Smooth muscle cell (in vitro differentiated cells): ENCODE results near the gene ITPR1. TPM values are rescaled to one million over a fixed set of nuclear protein-coding genes. Genes with fewer than 3 reads are reported as not detected.
"Not testable (repeated sequence)": the region's sequence is repeated elsewhere in the genome, so short reads cannot be mapped to it uniquely, and the experiment has no call there.

Source experiments
- DNase-seq: peaks from one replicate; lab custom pipeline; 2025; ENCODE audit not compliant: unreplicated experiment; lab: John Stamatoyannopoulos, UW
- H2AFZ ChIP-seq: fragments of 200-600 bp; sonication (generic); 2 replicates; pipeline ENCODE4 v1.6.0; 2016; ENCODE audit warnings: antibody characterized with exemption, low read depth, mild to moderate bottlenecking
- H3F3A ChIP-seq: fragments of 200-600 bp; sonication (generic); 2 replicates; pipeline ENCODE4 v1.6.0; 2017; ENCODE audit warnings: antibody characterized with exemption, low read depth
- H3K27ac ChIP-seq: fragments of 200-600 bp; sonication (generic); 2 replicates; pipeline ENCODE4 v1.5.1; 2016; ENCODE audit warnings: low read depth, mild to moderate bottlenecking
- H3K27me3 ChIP-seq: fragments of 200-600 bp; sonication (generic); 2 replicates; pipeline ENCODE4 v1.6.1; 2016; ENCODE audit warnings: low read depth, mild to moderate bottlenecking
- H3K36me3 ChIP-seq: fragments of 200-600 bp; sonication (generic); 2 replicates; pipeline ENCODE4 v1.5.1; 2016; ENCODE audit warnings: low read depth
- H3K4me1 ChIP-seq: fragments of 200-600 bp; sonication (generic); 2 replicates; pipeline ENCODE4 v1.5.1; 2016; ENCODE audit warnings: low read depth
- H3K4me2 ChIP-seq: fragments of 200-600 bp; sonication (generic); 2 replicates; pipeline ENCODE4 v1.6.0; 2016; ENCODE audit warnings: mild to moderate bottlenecking
- H3K4me3 ChIP-seq: fragments of 200-600 bp; sonication (generic); 2 replicates; pipeline ENCODE4 v1.5.1; 2016; ENCODE audit warnings: mild to moderate bottlenecking
- H3K79me2 ChIP-seq: fragments of 200-600 bp; sonication (generic); 2 replicates; pipeline ENCODE4 v1.6.0; 2016; ENCODE audit warnings: low read depth, mild to moderate bottlenecking
- H3K9ac ChIP-seq: fragments of 200-600 bp; sonication (generic); 2 replicates; pipeline ENCODE4 v1.6.0; 2016; ENCODE audit warnings: low read depth
- H3K9me3 ChIP-seq: fragments of 200-600 bp; sonication (generic); replicated peaks from 2 replicates; pipeline ENCODE4 v1.5.1; 2016; ENCODE audit warnings: low read depth
- H4K20me1 ChIP-seq: fragments of 200-600 bp; sonication (generic); 2 replicates; pipeline ENCODE4 v1.6.0; 2016; ENCODE audit warnings: low read depth
- CTCF ChIP-seq: fragments of 200-600 bp; sonication (generic); IDR thresholded peaks from 2 replicates; pipeline ENCODE4 v1.5.1; 2017; ENCODE audit warnings: borderline replicate concordance, mild to moderate bottlenecking, antibody characterized with exemption; ENCODE audit not compliant: insufficient read depth, poor library complexity, severe bottlenecking
- WGBS: methylation state at CpG from one replicate; pipeline ENCODE4 v1.1.7; 2016; ENCODE audit warnings: low lambda C conversion rate; 5-methylcytosine and 5-hydroxymethylcytosine counted together
- polyA plus RNA-seq: library from polyadenylated mRNA; unstranded; fragments of >200 nt; fragmentation: Nextera tagmentation; extraction: Ambion mirVana; gene quantifications from 2 replicates; pipeline ENCODE4 v1.2.1, GENCODE V29; 2016
- total RNA-seq: library from RNA; depleted of rRNA; stranded (reverse); fragments of >200 nt; gene quantifications from 2 replicates; pipeline ENCODE4 v1.2.3, GENCODE V29; 2014

The ITPR1 gene
- total and polyA plus RNA-seq, 2 experiments from 2014 or later = 16.4 to 28.6 TPM

- TF ChIP-seq CTCF = no peak
- no peak overlapping the region for H3K9ac ChIP-seq
- H3K9me3 ChIP-seq = no peaks in the 10 kb centered on the region
- no peak overlapping the region for H3K4me3 ChIP-seq
- no peaks in the 10 kb centered on the region for H3K79me2 ChIP-seq
- WGBS = 47% methylated on average over 6 of the region's 6 CpGs
- no peak for DNase-seq
- H3K4me1 ChIP-seq = peaks cover 7% of the 10 kb centered on the region
- H3K36me3 ChIP-seq = no peaks in the 10 kb centered on the region
- H3F3A ChIP-seq = no peaks in the 10 kb centered on the region
- H2AFZ ChIP-seq = no peak overlapping the region
- H3K4me2 ChIP-seq = no peak overlapping the region
- peak overlapping the region; percentile 10 for H3K27ac ChIP-seq
- no peaks in the 10 kb centered on the region for H4K20me1 ChIP-seq
- H3K27me3 ChIP-seq = no peaks in the 10 kb centered on the region
Observed at GRCh38 chr3:4597208-4597985, 104.2 kb downstream of the ITPR1 start.

GRCh38 chr3:4598232-4598631, 105.1 kb downstream of the ITPR1 start:
- DNase-seq, H3K4me3 ChIP-seq, H3K9ac ChIP-seq, H3K4me2 ChIP-seq, H4K20me1 ChIP-seq, H2AFZ ChIP-seq, H3K36me3 ChIP-seq, H3K79me2 ChIP-seq, H3F3A ChIP-seq, H3K27ac ChIP-seq, H3K4me1 ChIP-seq, H3K9me3 ChIP-seq, H3K27me3 ChIP-seq: not testable (repeated sequence)
- 96% methylated on average over 5 of the region's 5 CpGs for WGBS

- H3K4me2 ChIP-seq = no peak overlapping the region
- 93% methylated on average over 4 of the region's 4 CpGs for WGBS
- no peaks in the 10 kb centered on the region for H3K36me3 ChIP-seq
- H3K27ac ChIP-seq = no peak overlapping the region
- no peaks in the 10 kb centered on the region for H3K9me3 ChIP-seq
- no peaks in the 10 kb centered on the region for H3F3A ChIP-seq
- no peaks in the 10 kb centered on the region for H4K20me1 ChIP-seq
- no peak for DNase-seq
- H2AFZ ChIP-seq = no peak overlapping the region
- H3K4me3 ChIP-seq = no peak overlapping the region
- no peak for TF ChIP-seq CTCF
- H3K4me1 ChIP-seq = peaks cover 7% of the 10 kb centered on the region
- no peaks in the 10 kb centered on the region for H3K79me2 ChIP-seq
- H3K9ac ChIP-seq = no peak overlapping the region
- H3K27me3 ChIP-seq = no peaks in the 10 kb centered on the region
Observed at GRCh38 chr3:4599612-4600011, 106.5 kb downstream of the ITPR1 start.

- peaks cover 7% of the 10 kb centered on the region for H3K4me1 ChIP-seq
- H3K79me2 ChIP-seq = no peaks in the 10 kb centered on the region
- H2AFZ ChIP-seq = no peak overlapping the region
- H3K27me3 ChIP-seq = no peaks in the 10 kb centered on the region
- H3K4me2 ChIP-seq = no peak overlapping the region
- no peaks in the 10 kb centered on the region for H3F3A ChIP-seq
- no peak overlapping the region for H3K27ac ChIP-seq
- no peak overlapping the region for H3K4me3 ChIP-seq
- no peaks in the 10 kb centered on the region for H3K9me3 ChIP-seq
- TF ChIP-seq CTCF = no peak
- DNase-seq = no peak
- H4K20me1 ChIP-seq = no peaks in the 10 kb centered on the region
- WGBS = 62% methylated on average over 6 of the region's 6 CpGs
- H3K9ac ChIP-seq = no peak overlapping the region
- H3K36me3 ChIP-seq = no peaks in the 10 kb centered on the region
Observed at GRCh38 chr3:4600493-4600892, 107.3 kb downstream of the ITPR1 start.
